Spleen (tissue), 7 donors: ENCODE data around the gene CHSY3.

Source experiments
- POLR2A ChIP-seq, 3 donors: fragments of 450-650 bp; IDR thresholded peaks; one replicate each; pipeline ENCODE4 v1.5.1; 2017; ENCODE audit warnings: antibody characterized with exemption in 3 of 3, mild to moderate bottlenecking in 1 of 3
- POLR2AphosphoS5 ChIP-seq, 3 donors: sonication (generic); formaldehyde crosslinking; IDR thresholded peaks; one replicate each; pipeline ENCODE4 v1.5.1; 2017; ENCODE audit warnings: antibody characterized with exemption in 3 of 3
- TF ChIP-seq, protein P1 (sequence below), 11 experiments: fragments of 200-600 bp in 7 of 11; fragments of 450-650 bp in 4 of 11; sonication (generic) in 4 of 11; IDR thresholded peaks in 8 of 11; conservative IDR thresholded peaks in 3 of 11; 1 replicate in 7 of 11; 2 replicates in 4 of 11; pipeline versions ENCODE4 v1.4.0 to v1.8.0; 2016 to 2021; ENCODE audit warnings: antibody characterized with exemption in 11 of 11, inconsistent platforms in 4 of 11, mild to moderate bottlenecking in 1 of 11
- donor health status: DM: no; HTN: no; CAD: no; lungs with moderate emphysema.
- donor health status: DM: no; HTN: no; CAD: no.
- donor health status: DM: no; HTN: no; CAD: no.

DNA sequence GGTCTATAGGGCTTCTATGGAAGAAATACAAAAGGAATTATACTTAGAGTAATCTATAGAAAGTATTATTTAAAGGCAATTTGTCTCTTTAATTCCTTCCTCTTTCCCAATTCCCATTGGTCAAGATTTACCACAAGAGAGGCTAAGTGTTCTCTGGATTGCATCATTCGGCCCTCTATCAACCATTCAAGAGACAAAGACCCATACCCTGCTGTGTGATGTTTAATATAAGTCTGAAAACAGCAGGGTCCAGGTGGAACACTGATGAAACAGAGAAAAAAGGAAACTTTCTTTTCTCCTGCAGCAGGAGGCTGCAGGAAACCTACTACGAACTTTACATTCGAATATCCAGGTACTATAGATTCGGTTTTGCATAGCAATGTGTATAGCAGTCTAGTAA, 323.4 kb downstream of the CHSY3 start:
- TF ChIP-seq POLR2A (IDR thresholded peaks at IDR 0.05), result no peak
- TF ChIP-seq, protein P1, sequence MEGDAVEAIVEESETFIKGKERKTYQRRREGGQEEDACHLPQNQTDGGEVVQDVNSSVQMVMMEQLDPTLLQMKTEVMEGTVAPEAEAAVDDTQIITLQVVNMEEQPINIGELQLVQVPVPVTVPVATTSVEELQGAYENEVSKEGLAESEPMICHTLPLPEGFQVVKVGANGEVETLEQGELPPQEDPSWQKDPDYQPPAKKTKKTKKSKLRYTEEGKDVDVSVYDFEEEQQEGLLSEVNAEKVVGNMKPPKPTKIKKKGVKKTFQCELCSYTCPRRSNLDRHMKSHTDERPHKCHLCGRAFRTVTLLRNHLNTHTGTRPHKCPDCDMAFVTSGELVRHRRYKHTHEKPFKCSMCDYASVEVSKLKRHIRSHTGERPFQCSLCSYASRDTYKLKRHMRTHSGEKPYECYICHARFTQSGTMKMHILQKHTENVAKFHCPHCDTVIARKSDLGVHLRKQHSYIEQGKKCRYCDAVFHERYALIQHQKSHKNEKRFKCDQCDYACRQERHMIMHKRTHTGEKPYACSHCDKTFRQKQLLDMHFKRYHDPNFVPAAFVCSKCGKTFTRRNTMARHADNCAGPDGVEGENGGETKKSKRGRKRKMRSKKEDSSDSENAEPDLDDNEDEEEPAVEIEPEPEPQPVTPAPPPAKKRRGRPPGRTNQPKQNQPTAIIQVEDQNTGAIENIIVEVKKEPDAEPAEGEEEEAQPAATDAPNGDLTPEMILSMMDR (IDR thresholded peaks at IDR 0.05 in 8 of 11, conservative IDR thresholded peaks at IDR 0.05 in 3 of 11), result no peak
- TF ChIP-seq POLR2AphosphoS5 (IDR thresholded peaks at IDR 0.05), result no peak
